ENCODE measurements around the gene XYLT1.
"Not testable (repeated sequence)": the region's sequence is repeated elsewhere in the genome, so short reads cannot be mapped to it uniquely, and the experiment has no call there.

Gene XYLT1, protein sequence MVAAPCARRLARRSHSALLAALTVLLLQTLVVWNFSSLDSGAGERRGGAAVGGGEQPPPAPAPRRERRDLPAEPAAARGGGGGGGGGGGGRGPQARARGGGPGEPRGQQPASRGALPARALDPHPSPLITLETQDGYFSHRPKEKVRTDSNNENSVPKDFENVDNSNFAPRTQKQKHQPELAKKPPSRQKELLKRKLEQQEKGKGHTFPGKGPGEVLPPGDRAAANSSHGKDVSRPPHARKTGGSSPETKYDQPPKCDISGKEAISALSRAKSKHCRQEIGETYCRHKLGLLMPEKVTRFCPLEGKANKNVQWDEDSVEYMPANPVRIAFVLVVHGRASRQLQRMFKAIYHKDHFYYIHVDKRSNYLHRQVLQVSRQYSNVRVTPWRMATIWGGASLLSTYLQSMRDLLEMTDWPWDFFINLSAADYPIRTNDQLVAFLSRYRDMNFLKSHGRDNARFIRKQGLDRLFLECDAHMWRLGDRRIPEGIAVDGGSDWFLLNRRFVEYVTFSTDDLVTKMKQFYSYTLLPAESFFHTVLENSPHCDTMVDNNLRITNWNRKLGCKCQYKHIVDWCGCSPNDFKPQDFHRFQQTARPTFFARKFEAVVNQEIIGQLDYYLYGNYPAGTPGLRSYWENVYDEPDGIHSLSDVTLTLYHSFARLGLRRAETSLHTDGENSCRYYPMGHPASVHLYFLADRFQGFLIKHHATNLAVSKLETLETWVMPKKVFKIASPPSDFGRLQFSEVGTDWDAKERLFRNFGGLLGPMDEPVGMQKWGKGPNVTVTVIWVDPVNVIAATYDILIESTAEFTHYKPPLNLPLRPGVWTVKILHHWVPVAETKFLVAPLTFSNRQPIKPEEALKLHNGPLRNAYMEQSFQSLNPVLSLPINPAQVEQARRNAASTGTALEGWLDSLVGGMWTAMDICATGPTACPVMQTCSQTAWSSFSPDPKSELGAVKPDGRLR
- long read RNA-seq, donor 1: 0 reads
- long read RNA-seq, donor 2, full-length matches to known transcripts: 1 of 1 reads
- long read RNA-seq, donor 2, partial matches to known transcripts: 0 of 1 reads
- long read RNA-seq, donor 2, other reads (novel, unspliced or antisense): 0 of 1 reads
- long read RNA-seq, donor 3: 0 reads
- long read RNA-seq, donor 4, full-length matches to known transcripts: 1 of 1 reads
- long read RNA-seq, donor 4, partial matches to known transcripts: 0 of 1 reads
- long read RNA-seq, donor 4, other reads (novel, unspliced or antisense): 0 of 1 reads
- long read RNA-seq, donor 5: 0 reads
- long read RNA-seq, donor 6: 0 reads
- long read RNA-seq, donor 7: 0 reads
- long read RNA-seq, donor 8, full-length matches to known transcripts: 1 of 1 reads
- long read RNA-seq, donor 8, partial matches to known transcripts: 0 of 1 reads
- long read RNA-seq, donor 8, other reads (novel, unspliced or antisense): 0 of 1 reads

- peak; percentile 61 for DNase-seq
Observed at GRCh38 chr16:17470908-17471718, at the start of gene XYLT1. TSS of gene XYLT1 (minus strand) at chr16:17470960. CDS start at chr16:17470796, 164 bp downstream.

- DNase-seq: no peak
Observed at GRCh38 chr16:17520111-17520510, 49.4 kb upstream of the XYLT1 start.

GRCh38 chr16:17519101-17519955 is 48.6 kb upstream of the XYLT1 start:
- no peak for DNase-seq

DNA sequence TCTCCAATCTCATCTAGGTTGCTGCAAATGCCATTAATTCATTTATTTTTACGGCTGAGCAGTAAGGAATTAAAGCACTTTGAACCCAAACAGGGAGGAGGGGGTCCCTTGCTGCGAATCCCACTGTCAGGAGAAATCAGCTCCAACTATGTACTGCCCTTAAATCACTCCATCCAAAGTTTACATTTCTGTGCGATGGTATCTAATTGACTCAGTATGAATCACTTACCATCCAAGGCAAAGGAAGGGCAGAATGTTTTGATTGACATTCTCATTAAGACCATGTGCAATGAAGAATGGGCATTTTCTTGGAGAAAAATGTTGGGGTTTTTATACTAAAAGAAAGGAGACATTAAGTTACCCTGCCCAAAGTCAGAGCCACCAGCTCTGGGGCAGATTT is 47.7 kb upstream of the XYLT1 start:
- DNase-seq: no peak

- no peak for DNase-seq
Observed at GRCh38 chr16:17515421-17516210, 44.9 kb upstream of the XYLT1 start.

DNA sequence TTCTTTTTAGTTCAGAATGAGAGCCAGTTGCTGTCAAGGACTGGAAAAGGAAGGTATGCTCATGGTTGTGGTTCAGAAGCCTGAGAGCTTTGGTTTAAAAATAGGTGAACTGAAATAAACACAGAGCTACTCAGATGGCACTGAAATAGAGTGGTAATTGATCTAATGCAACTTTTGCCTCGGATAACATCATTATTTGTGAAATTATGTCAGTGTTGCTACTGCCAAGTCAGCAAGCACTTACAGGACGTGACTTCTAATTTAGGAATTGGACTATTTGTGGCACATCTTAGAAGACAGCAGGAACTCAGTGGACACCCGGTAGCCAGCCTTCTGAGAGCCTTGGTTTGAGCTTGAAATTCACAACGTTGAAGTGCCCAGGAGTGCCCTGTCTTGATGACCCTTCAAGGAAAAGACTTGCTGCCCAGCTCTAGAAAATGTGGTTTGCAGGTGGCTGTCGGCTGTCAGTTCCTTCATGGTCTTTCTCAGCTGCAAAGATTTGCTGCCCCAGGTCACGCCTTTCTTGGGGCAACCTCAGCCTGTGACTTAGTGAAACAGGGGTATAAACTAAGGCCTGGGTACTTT is 42.0 kb upstream of the XYLT1 start:
- no peak for DNase-seq

DNA sequence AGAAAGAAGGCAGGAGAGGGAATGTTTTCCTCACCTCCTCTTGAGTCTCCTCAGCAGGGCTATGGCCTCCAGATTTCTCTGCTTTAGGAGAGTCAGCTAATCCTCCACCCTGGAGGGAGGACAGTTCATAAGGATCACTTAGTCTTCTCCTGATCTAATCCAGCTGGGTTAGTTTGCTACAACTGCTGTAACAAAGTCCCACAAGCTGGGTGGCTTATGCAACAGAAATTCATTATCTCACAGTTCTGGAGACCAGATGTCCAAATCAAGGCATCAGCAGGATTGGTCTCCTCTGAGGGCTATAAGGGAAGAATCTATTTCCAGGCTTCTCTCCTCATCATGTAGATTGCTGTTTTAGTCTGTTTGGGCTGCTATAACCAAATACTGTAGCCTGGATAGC is 40.6 kb upstream of the XYLT1 start:
- DNase-seq: no peak

GRCh38 chr16:17510567-17510966 is 39.8 kb upstream of the XYLT1 start:
- no peak for DNase-seq

DNA sequence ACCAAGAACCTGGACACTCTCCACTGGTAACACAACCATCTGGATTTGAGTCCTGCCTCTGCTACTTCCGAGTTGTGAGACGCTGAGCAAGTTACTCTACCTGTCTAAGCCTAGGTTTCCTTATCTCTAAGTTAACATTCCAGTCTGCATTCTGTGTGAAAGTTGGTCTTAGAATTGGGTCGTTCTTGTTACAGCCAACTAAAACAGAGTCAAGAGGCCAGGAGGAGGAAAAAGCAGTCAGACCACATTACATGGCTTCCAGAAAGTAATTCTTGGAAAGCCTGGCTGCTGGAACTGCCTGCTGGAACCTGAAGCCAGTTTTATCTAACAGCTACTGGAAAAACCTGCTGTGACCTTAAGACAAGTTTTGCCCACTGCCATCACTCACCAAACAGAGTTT is 38.4 kb upstream of the XYLT1 start:
- no peak for DNase-seq

- no peak for DNase-seq
Observed at GRCh38 chr16:17508303-17508702, 37.5 kb upstream of the XYLT1 start.

DNA sequence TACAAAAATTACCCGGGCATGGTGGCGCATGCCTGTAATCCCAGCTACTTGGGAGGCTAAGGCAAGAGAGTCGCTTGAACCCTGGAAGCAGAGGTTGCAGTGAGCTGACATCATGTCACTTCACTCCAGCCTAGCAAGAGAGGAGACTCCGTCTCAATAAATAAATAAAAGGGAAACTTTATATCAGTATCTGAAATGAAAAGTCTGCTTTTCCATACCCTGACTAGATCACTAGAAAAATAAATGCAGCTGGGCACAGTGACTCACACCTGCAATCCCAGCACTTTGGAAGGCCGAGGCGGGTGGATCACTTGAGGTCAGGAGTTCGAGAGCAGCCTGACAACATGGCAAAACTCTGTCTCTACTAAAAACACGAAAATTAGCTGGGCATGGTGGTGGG is 36.8 kb upstream of the XYLT1 start:
- not testable (repeated sequence) for DNase-seq

DNA sequence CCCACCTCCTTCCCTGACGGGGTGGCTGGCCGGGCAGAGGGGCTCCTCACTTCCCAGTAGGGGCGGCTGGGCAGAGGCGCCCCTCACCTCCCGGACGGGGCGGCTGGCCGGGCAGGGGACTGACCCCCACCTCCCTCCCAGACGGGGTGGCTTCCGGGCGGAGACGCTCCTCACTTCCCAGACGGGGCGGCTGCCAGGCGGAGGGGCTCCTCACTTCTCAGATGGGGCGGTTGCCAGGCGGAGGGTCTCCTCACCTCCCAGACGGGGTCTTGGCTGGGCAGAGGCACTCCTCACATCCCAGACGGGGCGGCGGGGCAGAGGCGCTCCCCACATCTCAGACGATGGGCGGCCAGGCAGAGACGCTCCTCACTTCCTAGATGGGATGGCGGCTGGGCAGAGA is 35.1 kb upstream of the XYLT1 start:
- not testable (repeated sequence) for DNase-seq

DNA sequence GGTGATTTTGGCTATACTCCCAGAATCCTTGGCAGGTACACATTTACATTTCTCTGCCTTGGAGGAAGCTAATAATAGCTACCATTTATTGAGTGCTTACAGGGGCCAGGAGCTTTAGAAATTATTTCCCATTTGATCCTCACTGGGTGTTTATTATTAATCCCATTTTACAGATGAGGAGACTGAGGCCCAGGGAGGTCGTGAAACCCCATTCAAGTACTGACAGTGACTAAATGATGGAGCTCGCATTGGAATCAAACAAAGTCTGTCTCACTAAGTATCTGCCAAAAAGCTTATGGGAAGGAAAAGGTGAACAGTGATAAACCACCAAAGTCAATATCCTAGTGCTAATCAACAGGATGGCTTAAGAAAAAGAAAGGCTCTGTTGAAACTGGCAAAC is 33.3 kb upstream of the XYLT1 start:
- no peak for DNase-seq

- DNase-seq: no peak
Observed at GRCh38 chr16:17503331-17503730, 32.6 kb upstream of the XYLT1 start.

DNA sequence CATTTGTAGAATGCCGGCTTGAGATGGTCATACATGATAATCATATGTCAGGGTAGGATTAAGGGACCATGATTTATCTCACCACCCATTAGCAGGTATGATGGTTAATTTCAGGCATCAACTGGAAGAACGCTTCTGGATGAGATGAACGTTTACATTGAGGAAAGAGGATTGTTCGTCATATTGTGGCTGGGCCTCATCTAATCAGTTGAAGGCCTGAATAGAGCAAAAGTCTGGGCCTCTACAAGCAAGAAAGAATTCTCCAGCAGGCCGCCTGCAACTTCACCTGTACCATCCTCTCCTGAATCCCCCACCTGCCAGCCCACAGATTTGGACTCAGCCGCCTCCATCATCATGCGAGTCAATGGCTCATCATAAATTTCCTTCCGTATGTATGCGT is 30.6 kb upstream of the XYLT1 start:
- no peak for DNase-seq

GRCh38 chr16:17499223-17499902 is 28.6 kb upstream of the XYLT1 start:
- DNase-seq: no peak

- DNase-seq: no peak
Observed at GRCh38 chr16:17497648-17498047, 26.9 kb upstream of the XYLT1 start.

- no peak for DNase-seq
Observed at GRCh38 chr16:17496891-17497290, 26.1 kb upstream of the XYLT1 start.

DNA sequence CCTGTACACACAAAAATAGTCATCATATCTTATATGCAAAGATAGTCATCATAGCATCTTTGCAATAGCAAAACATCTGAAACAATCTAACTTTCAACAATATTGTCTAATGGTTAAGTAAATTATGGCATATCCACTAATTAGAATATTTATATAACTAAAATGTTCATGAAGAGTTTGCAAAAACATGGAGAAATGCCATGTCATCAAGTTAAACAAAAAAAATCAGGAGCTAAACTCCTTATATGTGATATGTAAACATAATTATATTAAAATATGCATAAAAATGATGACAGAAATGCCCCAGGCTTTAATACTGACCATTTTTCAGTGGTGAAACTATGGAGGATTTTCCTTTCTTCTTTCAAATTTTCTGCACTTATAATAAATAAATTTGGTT is 22.3 kb upstream of the XYLT1 start:
- no peak for DNase-seq

All from right kidney (tissue), 9 donors.